ENCODE results near the gene ZBTB7B. TPM values are rescaled to one million over a fixed set of nuclear protein-coding genes. Genes with fewer than 3 reads are reported as not detected.

The ZBTB7B gene
- total RNA-seq, 1 donor from 2014 or later: 83.1 TPM

GRCh38 chr1:155044365-155044764 is 41.8 kb downstream of the ZBTB7B start:
- H3K9me3 ChIP-seq: no peaks in the 10 kb centered on the region
- no peak overlapping the region for H3K4me3 ChIP-seq
- H3K36me3 ChIP-seq: no peaks in the 10 kb centered on the region
- DNase-seq (ENCODE audit: low spot score in 2 of 2): no peak
- no peak overlapping the region for H3K27ac ChIP-seq
- TF ChIP-seq CTCF (IDR thresholded peaks at IDR 0.05): no peak
- intact Hi-C loops (cut with DNase I): no loop called here
- no peaks in the 10 kb centered on the region for H3K27me3 ChIP-seq
- no peaks in the 10 kb centered on the region for H3K4me1 ChIP-seq

GRCh38 chr1:155044812-155045657 is 42.4 kb downstream of the ZBTB7B start:
- Histone ChIP-seq H3K27ac (no peak overlapping the region), H3K36me3 (no peaks in the 10 kb centered on the region), H3K4me1 (peaks cover 0 to 4% of the 10 kb centered on the region in 2 donors), H3K9me3 (no peaks in the 10 kb centered on the region), H3K27me3 (no peaks in the 10 kb centered on the region), H3K4me3 (no peak overlapping the region)
- intact Hi-C loops (cut with DNase I): loop anchor here (1.0 kb wide), 2 partner anchors 16 to 39 kb away; no protein-coding TSS in a partner anchor
- peak; percentile 54 to 83 (median 72) for TF ChIP-seq CTCF (IDR thresholded peaks at IDR 0.05)
- DNase-seq (ENCODE audit: low spot score in 2 of 2): peak; percentile 51 to 91

GRCh38 chr1:155048449-155049334 is 46.1 kb downstream of the ZBTB7B start:
- no peak for TF ChIP-seq CTCF (IDR thresholded peaks at IDR 0.05)
- DNase-seq (ENCODE audit: low spot score in 2 of 2): no peak
- no peaks in the 10 kb centered on the region for H3K27me3 ChIP-seq
- no peak overlapping the region for H3K4me3 ChIP-seq
- intact Hi-C loops (cut with DNase I): no loop called here
- H3K27ac ChIP-seq: no peak overlapping the region
- no peaks in the 10 kb centered on the region for H3K9me3 ChIP-seq
- H3K36me3 ChIP-seq: peaks cover 0 to 2% of the 10 kb centered on the region in 2 donors
- H3K4me1 ChIP-seq: peaks cover 0 to 20% of the 10 kb centered on the region in 2 donors

GRCh38 chr1:155049651-155050559 is 47.3 kb downstream of the ZBTB7B start:
- intact Hi-C loops (cut with DNase I): loop anchor here (2.0 to 5.0 kb wide), 4 partner anchors 35 to 493 kb away; partner anchors contain the start of genes CKS1B, UBE2Q1 and ZBTB7B
- H3K4me3 ChIP-seq: peak overlapping the region; percentile 69 to 80
- H3K36me3 ChIP-seq: peaks cover 0 to 8% of the 10 kb centered on the region in 2 donors
- no peak for DNase-seq (ENCODE audit: low spot score in 2 of 2)
- TF ChIP-seq CTCF (IDR thresholded peaks at IDR 0.05): no peak
- H3K4me1 ChIP-seq: peaks cover 0 to 20% of the 10 kb centered on the region in 2 donors
- H3K27ac ChIP-seq: peak overlapping the region; percentile 83 to 86
- no peaks in the 10 kb centered on the region for H3K9me3 ChIP-seq
- no peaks in the 10 kb centered on the region for H3K27me3 ChIP-seq
